K562 (cell line): Measurements from ENCODE around the gene CRTAP. TPM values are rescaled to one million over a fixed set of nuclear protein-coding genes. Genes with fewer than 3 reads are reported as not detected.

Source experiments
- C11orf30 ChIP-seq: fragments of 450-650 bp; IDR thresholded peaks from 2 replicates; pipeline ENCODE4 v1.6.1; 2016; ENCODE audit warnings: low read depth, mild to moderate bottlenecking
- GABPB2 ChIP-seq: fragments of 250-450 bp; sonication (Bioruptor Pico); conservative IDR thresholded peaks from 2 replicates; pipeline ENCODE4 v1.5.1; 2021; ENCODE audit warnings: mild to moderate bottlenecking
- HCFC1 ChIP-seq: IDR thresholded peaks from 2 replicates; pipeline ENCODE4 v1.6.1; 2012; ENCODE audit warnings: low read depth, low read length, improper control_type of control experiment
- HDAC8 ChIP-seq: fragments of 450-650 bp; IDR thresholded peaks from 2 replicates; pipeline ENCODE4 v1.6.1; 2016; ENCODE audit warnings: mild to moderate bottlenecking, missing genetic modification characterization, moderate library complexity, missing compliant biosample characterization
- MTA1 ChIP-seq: fragments of 450-650 bp; IDR thresholded peaks from 2 replicates; pipeline ENCODE4 v1.6.1; 2017; ENCODE audit warnings: borderline replicate concordance
- MTA3 ChIP-seq: fragments of 450-650 bp; formaldehyde crosslinking; IDR thresholded peaks from 2 replicates; pipeline ENCODE4 v1.6.1; 2017; ENCODE audit warnings: mild to moderate bottlenecking, borderline replicate concordance
- NBN ChIP-seq: fragments of 450-650 bp; IDR thresholded peaks from 2 replicates; pipeline ENCODE4 v1.6.1; 2016; ENCODE audit warnings: low read depth, mild to moderate bottlenecking
- ZFP36 ChIP-seq: fragments of 150-350 bp; IDR thresholded peaks from 2 replicates; pipeline ENCODE4 v1.6.1; 2018; ENCODE audit warnings: low read length, low read depth; ENCODE audit not compliant: partially characterized antibody
- ZNF507 ChIP-seq: conservative IDR thresholded peaks from 2 replicates; pipeline ENCODE4 v1.6.1; 2017; ENCODE audit warnings: missing genetic modification characterization, missing compliant biosample characterization
- polyA plus RNA-seq, 8 experiments: library from polyadenylated mRNA; depleted of rRNA in 4 of 8; stranded (reverse) in 5 of 8; unstranded in 3 of 8; fragments of >200 nt; fragmentation: Nextera tagmentation in 2 of 8; fragmentation: Illumina TruSeq in 1 of 8; extraction: Ambion mirVana in 2 of 8; extraction: Trizol in 1 of 8; gene quantifications; 2 replicates each; pipeline versions ENCODE4 v1.2.1 to v1.2.3, GENCODE V29; 2011 to 2014; ENCODE audit warnings: inconsistent platforms in 1 of 8, missing spikeins in 1 of 8
- total RNA-seq, 7 experiments: library from RNA; depleted of rRNA in 6 of 7; stranded (reverse); fragments of >200 nt in 6 of 7; fragmentation: Illumina TruSeq in 2 of 7; extraction: Trizol in 2 of 7; gene quantifications; 2 replicates each; pipeline versions ENCODE4 v1.2.1 to v1.2.3, GENCODE V29; 2011 to 2021; ENCODE audit warnings: low replicate concordance in 1 of 7
- TF ChIP-seq, protein P1 (sequence below), 2 experiments: fragments of 150-350 bp in 1 of 2; IDR thresholded peaks; 2 replicates each; pipeline ENCODE4 v1.6.1; 2012 to 2016; ENCODE audit warnings: low read depth in 2 of 2, low read length in 2 of 2, mild to moderate bottlenecking in 1 of 2, moderate library complexity in 1 of 2
- TF ChIP-seq, protein P2 (sequence below): conservative IDR thresholded peaks from 2 replicates; pipeline ENCODE4 v1.6.1; 2011; ENCODE audit warnings: low read depth, mild to moderate bottlenecking, low read length; ENCODE audit not compliant: control insufficient read depth
- TF ChIP-seq, protein P3 (sequence below): IDR thresholded peaks from 2 replicates; pipeline ENCODE4 v1.6.1; 2012; ENCODE audit warnings: low read depth, low read length, improper control_type of control experiment, borderline replicate concordance
- TF ChIP-seq, protein P4 (sequence below): fragments of 450-650 bp; IDR thresholded peaks from 2 replicates; pipeline ENCODE4 v1.6.1; 2018; ENCODE audit not compliant: partially characterized antibody

CRTAP gene
- total and polyA plus RNA-seq, 9 of the 15 experiments (the other 6 are each of a cell fraction or from before 2014, with no cell fraction given) = 10.0 to 121 (median 53.0) TPM

DNA sequence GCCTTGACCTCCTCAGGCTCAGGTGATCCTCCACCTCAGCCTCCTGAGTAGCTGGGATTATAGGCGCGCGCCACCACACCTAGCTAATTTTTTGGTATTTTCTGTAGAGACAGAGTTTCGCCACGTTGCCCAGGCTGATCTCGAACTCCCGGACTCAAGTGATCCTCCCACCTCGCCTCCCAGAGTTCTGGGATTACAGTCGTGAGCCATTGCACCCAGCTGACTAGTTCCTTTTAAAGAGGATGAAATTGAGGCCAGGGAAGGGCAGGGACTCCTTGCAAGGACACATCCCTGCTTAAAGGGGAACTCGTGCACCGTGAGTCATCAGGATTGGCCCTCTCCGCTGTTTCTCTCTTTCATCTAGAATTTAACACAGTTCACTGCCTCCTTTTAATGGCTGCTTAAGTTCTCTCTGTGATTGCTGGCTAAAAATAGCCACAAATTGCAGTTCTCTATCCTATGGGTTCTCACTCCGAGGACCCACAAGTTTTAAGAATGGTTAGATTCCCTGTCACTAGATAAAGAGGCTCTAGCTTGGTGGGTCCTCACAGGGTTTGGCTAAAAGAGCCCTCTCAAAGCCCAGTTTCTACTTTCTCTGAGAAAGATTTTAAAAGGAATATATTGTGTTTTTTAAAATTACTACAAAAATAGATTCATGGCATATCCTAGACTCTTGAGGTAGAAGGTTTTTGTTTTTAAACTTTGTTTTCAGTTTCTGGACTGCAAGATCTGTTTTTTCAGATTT lies 1.4 kb downstream of the CRTAP start (continued):
- TF ChIP-seq, protein P1, sequence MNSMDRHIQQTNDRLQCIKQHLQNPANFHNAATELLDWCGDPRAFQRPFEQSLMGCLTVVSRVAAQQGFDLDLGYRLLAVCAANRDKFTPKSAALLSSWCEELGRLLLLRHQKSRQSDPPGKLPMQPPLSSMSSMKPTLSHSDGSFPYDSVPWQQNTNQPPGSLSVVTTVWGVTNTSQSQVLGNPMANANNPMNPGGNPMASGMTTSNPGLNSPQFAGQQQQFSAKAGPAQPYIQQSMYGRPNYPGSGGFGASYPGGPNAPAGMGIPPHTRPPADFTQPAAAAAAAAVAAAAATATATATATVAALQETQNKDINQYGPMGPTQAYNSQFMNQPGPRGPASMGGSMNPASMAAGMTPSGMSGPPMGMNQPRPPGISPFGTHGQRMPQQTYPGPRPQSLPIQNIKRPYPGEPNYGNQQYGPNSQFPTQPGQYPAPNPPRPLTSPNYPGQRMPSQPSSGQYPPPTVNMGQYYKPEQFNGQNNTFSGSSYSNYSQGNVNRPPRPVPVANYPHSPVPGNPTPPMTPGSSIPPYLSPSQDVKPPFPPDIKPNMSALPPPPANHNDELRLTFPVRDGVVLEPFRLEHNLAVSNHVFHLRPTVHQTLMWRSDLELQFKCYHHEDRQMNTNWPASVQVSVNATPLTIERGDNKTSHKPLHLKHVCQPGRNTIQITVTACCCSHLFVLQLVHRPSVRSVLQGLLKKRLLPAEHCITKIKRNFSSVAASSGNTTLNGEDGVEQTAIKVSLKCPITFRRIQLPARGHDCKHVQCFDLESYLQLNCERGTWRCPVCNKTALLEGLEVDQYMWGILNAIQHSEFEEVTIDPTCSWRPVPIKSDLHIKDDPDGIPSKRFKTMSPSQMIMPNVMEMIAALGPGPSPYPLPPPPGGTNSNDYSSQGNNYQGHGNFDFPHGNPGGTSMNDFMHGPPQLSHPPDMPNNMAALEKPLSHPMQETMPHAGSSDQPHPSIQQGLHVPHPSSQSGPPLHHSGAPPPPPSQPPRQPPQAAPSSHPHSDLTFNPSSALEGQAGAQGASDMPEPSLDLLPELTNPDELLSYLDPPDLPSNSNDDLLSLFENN (IDR thresholded peaks at IDR 0.05; ENCODE audit: low read depth in 2 of 2, low read length in 2 of 2) = 0 out of 4 replicates have a peak, but pooled peaks of 1 of the 2 experiments have one; percentile 23
- no peak for TF ChIP-seq HCFC1
- TF ChIP-seq, protein P2, sequence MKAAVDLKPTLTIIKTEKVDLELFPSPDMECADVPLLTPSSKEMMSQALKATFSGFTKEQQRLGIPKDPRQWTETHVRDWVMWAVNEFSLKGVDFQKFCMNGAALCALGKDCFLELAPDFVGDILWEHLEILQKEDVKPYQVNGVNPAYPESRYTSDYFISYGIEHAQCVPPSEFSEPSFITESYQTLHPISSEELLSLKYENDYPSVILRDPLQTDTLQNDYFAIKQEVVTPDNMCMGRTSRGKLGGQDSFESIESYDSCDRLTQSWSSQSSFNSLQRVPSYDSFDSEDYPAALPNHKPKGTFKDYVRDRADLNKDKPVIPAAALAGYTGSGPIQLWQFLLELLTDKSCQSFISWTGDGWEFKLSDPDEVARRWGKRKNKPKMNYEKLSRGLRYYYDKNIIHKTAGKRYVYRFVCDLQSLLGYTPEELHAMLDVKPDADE = no peak
- TF ChIP-seq NBN = 0 out of 2 replicates have a peak, but pooled peaks have one; percentile 64
- TF ChIP-seq ZFP36 = peak; percentile 37
- peak; percentile 91 for TF ChIP-seq C11orf30
- TF ChIP-seq HDAC8 (tag) = no peak
- TF ChIP-seq MTA1 = peak; percentile 59; the same call in 1 of the 2 replicates
- TF ChIP-seq, protein P3, sequence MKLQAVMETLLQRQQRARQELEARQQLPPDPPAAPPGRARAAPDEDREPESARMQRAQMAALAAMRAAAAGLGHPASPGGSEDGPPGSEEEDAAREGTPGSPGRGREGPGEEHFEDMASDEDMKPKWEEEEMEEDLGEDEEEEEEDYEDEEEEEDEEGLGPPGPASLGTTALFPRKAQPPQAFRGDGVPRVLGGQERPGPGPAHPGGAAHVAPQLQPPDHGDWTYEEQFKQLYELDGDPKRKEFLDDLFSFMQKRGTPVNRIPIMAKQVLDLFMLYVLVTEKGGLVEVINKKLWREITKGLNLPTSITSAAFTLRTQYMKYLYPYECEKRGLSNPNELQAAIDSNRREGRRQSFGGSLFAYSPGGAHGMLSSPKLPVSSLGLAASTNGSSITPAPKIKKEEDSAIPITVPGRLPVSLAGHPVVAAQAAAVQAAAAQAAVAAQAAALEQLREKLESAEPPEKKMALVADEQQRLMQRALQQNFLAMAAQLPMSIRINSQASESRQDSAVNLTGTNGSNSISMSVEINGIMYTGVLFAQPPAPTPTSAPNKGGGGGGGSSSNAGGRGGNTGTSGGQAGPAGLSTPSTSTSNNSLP = 0 out of 2 replicates have a peak, but pooled peaks have one; percentile 6
- TF ChIP-seq GABPB2 (CRISPR knock-in tag) = no peak
- peak; percentile 63 for TF ChIP-seq MTA3
- TF ChIP-seq, protein P4, sequence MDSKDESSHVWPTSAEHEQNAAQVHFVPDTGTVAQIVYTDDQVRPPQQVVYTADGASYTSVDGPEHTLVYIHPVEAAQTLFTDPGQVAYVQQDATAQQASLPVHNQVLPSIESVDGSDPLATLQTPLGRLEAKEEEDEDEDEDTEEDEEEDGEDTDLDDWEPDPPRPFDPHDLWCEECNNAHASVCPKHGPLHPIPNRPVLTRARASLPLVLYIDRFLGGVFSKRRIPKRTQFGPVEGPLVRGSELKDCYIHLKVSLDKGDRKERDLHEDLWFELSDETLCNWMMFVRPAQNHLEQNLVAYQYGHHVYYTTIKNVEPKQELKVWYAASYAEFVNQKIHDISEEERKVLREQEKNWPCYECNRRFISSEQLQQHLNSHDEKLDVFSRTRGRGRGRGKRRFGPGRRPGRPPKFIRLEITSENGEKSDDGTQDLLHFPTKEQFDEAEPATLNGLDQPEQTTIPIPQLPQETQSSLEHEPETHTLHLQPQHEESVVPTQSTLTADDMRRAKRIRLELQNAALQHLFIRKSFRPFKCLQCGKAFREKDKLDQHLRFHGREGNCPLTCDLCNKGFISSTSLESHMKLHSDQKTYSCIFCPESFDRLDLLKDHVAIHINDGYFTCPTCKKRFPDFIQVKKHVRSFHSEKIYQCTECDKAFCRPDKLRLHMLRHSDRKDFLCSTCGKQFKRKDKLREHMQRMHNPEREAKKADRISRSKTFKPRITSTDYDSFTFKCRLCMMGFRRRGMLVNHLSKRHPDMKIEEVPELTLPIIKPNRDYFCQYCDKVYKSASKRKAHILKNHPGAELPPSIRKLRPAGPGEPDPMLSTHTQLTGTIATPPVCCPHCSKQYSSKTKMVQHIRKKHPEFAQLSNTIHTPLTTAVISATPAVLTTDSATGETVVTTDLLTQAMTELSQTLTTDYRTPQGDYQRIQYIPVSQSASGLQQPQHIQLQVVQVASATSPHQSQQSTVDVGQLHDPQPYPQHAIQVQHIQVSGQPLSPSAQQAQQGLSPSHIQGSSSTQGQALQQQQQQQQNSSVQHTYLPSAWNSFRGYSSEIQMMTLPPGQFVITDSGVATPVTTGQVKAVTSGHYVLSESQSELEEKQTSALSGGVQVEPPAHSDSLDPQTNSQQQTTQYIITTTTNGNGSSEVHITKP = peak; percentile 17
- TF ChIP-seq ZNF507 (tag) = no peak
